GM12873 (cell line): ENCODE measurements around the gene TRIM65.
A peak's percentile ranks its signal among the peaks of the same experiment; 100 is the strongest.

ENCODE experiments used
- TF ChIP-seq, protein P1 (sequence below): IDR thresholded peaks from 2 replicates; pipeline ENCODE4 v1.5.1; 2012; ENCODE audit warnings: low read depth, mild to moderate bottlenecking, moderate library complexity, low read length, control low read depth; ENCODE audit not compliant: insufficient read depth; ENCODE audit errors: missing control alignments

Gene TRIM65

GRCh38 chr17:75908201-75908600, 11.4 kb upstream of the TRIM65 start:
- TF ChIP-seq, protein P1, sequence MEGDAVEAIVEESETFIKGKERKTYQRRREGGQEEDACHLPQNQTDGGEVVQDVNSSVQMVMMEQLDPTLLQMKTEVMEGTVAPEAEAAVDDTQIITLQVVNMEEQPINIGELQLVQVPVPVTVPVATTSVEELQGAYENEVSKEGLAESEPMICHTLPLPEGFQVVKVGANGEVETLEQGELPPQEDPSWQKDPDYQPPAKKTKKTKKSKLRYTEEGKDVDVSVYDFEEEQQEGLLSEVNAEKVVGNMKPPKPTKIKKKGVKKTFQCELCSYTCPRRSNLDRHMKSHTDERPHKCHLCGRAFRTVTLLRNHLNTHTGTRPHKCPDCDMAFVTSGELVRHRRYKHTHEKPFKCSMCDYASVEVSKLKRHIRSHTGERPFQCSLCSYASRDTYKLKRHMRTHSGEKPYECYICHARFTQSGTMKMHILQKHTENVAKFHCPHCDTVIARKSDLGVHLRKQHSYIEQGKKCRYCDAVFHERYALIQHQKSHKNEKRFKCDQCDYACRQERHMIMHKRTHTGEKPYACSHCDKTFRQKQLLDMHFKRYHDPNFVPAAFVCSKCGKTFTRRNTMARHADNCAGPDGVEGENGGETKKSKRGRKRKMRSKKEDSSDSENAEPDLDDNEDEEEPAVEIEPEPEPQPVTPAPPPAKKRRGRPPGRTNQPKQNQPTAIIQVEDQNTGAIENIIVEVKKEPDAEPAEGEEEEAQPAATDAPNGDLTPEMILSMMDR = no peak

DNA sequence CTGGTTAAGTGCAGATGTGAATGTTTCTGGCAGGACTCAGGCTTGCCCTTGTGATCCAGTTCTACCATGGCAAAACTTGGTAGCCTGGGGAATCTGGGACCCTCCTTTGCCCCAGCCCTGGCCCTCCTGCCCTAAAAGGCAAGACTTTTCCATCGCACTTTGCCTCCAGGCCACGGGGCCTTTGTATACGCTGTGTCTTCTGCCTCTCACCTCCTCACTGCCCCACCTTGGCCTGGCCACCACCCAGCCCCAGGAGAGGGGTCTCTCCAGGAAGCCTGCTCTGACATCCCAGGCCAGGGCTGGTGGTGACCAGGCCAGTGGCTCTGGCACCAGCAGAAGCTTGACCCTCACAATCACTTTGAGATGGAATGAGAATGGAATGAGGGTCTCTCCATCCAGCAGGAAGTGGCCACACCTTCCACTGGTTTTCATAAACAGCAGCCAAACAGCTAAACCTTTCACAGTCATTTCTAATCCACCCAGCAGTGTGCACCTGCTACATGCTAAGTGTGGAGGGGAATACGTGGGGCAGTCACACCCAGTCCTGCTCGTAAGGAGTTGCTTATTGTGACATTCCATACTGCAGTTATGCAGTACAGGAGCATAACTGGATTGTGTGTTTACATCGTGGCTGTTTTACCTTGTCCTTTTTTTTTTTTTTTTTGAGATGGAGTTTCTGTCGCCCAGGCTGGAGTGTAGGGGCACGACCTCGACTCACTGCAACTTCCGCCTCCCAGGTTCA, 9.6 kb upstream of the TRIM65 start:
- TF ChIP-seq, protein P1 = no peak

- TF ChIP-seq, protein P1 = peak; percentile 89
Observed at GRCh38 chr17:75904749-75905521, 8.2 kb upstream of the TRIM65 start, which contains the start of gene MRPL38. Gene MRPL38, minus strand, starts transcription at chr17:75904884. Its CDS starts 9 bp downstream, at chr17:75904875.

DNA sequence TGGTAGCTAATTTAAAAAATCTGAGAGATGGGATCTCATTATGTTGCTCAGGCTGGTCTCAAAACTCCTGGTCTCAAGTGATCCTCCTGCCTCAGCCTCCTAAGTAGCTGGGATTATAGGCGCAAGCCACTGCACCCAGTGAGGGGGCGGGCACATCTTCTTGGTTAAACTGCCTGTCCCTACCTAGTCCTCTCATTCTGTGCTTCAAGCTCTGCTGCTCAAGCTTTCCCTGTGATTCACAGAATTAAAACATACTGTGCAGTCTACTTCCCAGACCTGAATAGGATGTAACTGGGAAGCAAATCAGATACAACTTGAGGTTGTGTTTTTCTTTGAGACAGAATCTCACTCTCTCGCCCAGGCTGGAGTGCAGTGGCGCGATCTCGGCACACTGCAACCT, 5.7 kb upstream of the TRIM65 start:
- TF ChIP-seq, protein P1 = no peak

DNA sequence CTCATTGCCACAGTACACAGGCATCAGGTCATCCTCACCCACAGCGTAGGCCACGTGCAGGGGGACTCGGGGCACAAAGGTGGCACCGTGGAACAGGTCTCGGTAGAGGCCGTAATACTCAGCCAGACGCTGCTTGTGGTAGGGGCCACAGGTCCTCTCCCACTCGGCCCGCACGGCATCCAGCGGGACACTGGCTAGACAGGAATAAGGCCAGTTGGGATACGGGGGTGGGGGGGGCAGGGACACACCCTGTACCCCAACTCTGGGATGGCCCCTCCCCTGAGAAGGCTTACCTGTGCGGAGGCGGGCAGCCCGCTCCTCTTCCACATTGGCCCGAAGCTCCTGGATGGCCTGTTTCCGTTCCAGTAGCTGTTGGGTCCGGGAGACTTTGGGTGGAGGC, 5.0 kb upstream of the TRIM65 start:
- TF ChIP-seq, protein P1 = no peak

- TF ChIP-seq, protein P1 = no peak
Observed at GRCh38 chr17:75900691-75901533, 4.2 kb upstream of the TRIM65 start.
